Neural cell (in vitro differentiated cells): Measurements from ENCODE around the gene KCNJ3. TPM values are rescaled to one million over a fixed set of nuclear protein-coding genes. Genes with fewer than 3 reads are reported as not detected.

Experiments
- H2AFZ ChIP-seq: fragments of 200-600, 300-800 bp; sonication (generic), shearing (Covaris generic); 2 replicates; pipeline ENCODE4 v1.6.0; 2014; ENCODE audit warnings: low read depth, mild to moderate bottlenecking, antibody characterized with exemption, low read length, moderate library complexity
- H3F3A ChIP-seq: fragments of 200-600 bp; shearing (Covaris generic); 2 replicates; pipeline ENCODE4 v1.6.1; 2016; ENCODE audit warnings: mild to moderate bottlenecking, moderate library complexity, mixed read lengths, antibody characterized with exemption, low read length; ENCODE audit not compliant: insufficient read depth, poor library complexity, severe bottlenecking
- H3K27ac ChIP-seq: fragments of 200-600, 300-800 bp; sonication (generic), shearing (Covaris generic); 2 replicates; pipeline ENCODE4 v1.5.1; 2014; ENCODE audit warnings: mild to moderate bottlenecking, low read length, moderate library complexity
- H3K27me3 ChIP-seq: fragments of 300-800, 200-600 bp; sonication (generic), shearing (Covaris generic); 2 replicates; pipeline ENCODE4 v1.6.0; 2014; ENCODE audit warnings: mild to moderate bottlenecking, low read depth, low read length, moderate library complexity; ENCODE audit not compliant: insufficient read depth
- H3K36me3 ChIP-seq: fragments of 300-800, 200-600 bp; sonication (generic), shearing (Covaris generic); 2 replicates; pipeline ENCODE4 v1.5.1; 2014; ENCODE audit warnings: mild to moderate bottlenecking, antibody characterized with exemption, low read length, moderate library complexity; ENCODE audit not compliant: insufficient read depth
- H3K4me2 ChIP-seq: fragments of 300-800, 200-600 bp; sonication (generic), shearing (Covaris generic); 2 replicates; pipeline ENCODE4 v1.6.0; 2014; ENCODE audit warnings: mild to moderate bottlenecking, low read length
- H3K4me3 ChIP-seq: fragments of 300-800, 200-600 bp; sonication (generic), shearing (Covaris generic); 2 replicates; pipeline ENCODE4 v1.5.1; 2014; ENCODE audit warnings: mild to moderate bottlenecking, low read length, moderate library complexity
- H3K79me2 ChIP-seq: fragments of 200-600 bp; shearing (Covaris generic); replicated peaks from 2 replicates; pipeline ENCODE4 v1.6.0; 2014; ENCODE audit warnings: mild to moderate bottlenecking, low read length, moderate library complexity; ENCODE audit not compliant: insufficient read depth
- H3K9ac ChIP-seq: fragments of 300-800, 200-600 bp; sonication (generic), shearing (Covaris generic); 2 replicates; pipeline ENCODE4 v1.6.1; 2016; ENCODE audit warnings: mild to moderate bottlenecking, low read length, mixed read lengths
- H3K9me2 ChIP-seq: fragments of 200-600 bp; shearing (Covaris generic); 2 replicates; pipeline ENCODE4 v1.6.1; 2016; ENCODE audit warnings: mild to moderate bottlenecking, low read length, mixed read lengths; ENCODE audit not compliant: insufficient read depth
- H3K9me3 ChIP-seq: fragments of 200-600, 300-800 bp; sonication (generic), shearing (Covaris generic); 2 replicates; pipeline ENCODE4 v1.6.1; 2016; ENCODE audit warnings: mild to moderate bottlenecking, mixed run types, low read length, moderate library complexity, mixed read lengths
- H4K20me1 ChIP-seq: fragments of 200-600 bp; shearing (Covaris generic); 2 replicates; pipeline ENCODE4 v1.6.1; 2016; ENCODE audit warnings: mild to moderate bottlenecking, mixed run types; ENCODE audit not compliant: insufficient read depth
- EZH2 ChIP-seq: fragments of 200-600, 300-800 bp; shearing (Covaris generic), sonication (generic); IDR thresholded peaks from 2 replicates; pipeline ENCODE4 v1.6.1; 2014; ENCODE audit warnings: antibody characterized with exemption, low read length, borderline replicate concordance, mild to moderate bottlenecking; ENCODE audit not compliant: insufficient read depth, poor library complexity, severe bottlenecking
- MXI1 ChIP-seq: fragments of 450-650 bp; conservative IDR thresholded peaks from 2 replicates; pipeline ENCODE4 v1.6.1; 2014; ENCODE audit warnings: antibody characterized with exemption, mild to moderate bottlenecking; ENCODE audit not compliant: poor library complexity, severe bottlenecking
- POLR2AphosphoS5 ChIP-seq: IDR thresholded peaks from 2 replicates; pipeline ENCODE4 v1.6.1; 2012
- RAD21 ChIP-seq: fragments of 450-650 bp; conservative IDR thresholded peaks from 2 replicates; pipeline ENCODE4 v1.6.1; 2014; ENCODE audit warnings: antibody characterized with exemption, mild to moderate bottlenecking, moderate library complexity
- REST ChIP-seq: IDR thresholded peaks from 2 replicates; pipeline ENCODE4 v1.6.1; 2012; ENCODE audit warnings: borderline replicate concordance
- SMC3 ChIP-seq: fragments of 450-650 bp; conservative IDR thresholded peaks from 2 replicates; pipeline ENCODE4 v1.6.1; 2014; ENCODE audit warnings: antibody characterized with exemption, mild to moderate bottlenecking, moderate library complexity; ENCODE audit not compliant: poor library complexity
- TAF1 ChIP-seq: IDR thresholded peaks from 2 replicates; pipeline ENCODE4 v1.6.1; 2012; ENCODE audit warnings: low read depth
- polyA plus RNA-seq: library from polyadenylated mRNA; depleted of rRNA; stranded (reverse); fragments of >200 nt; gene quantifications from 2 replicates; pipeline ENCODE4 v1.2.3, GENCODE V29; 2014

The KCNJ3 gene
- polyA plus RNA-seq, 1 donor from 2014 or later: 0.68 TPM

- H3K4me2 ChIP-seq: no peak overlapping the region
- H3K9ac ChIP-seq: no peak overlapping the region
- no peaks in the 10 kb centered on the region for H4K20me1 ChIP-seq
- H3K79me2 ChIP-seq: no peaks in the 10 kb centered on the region
- no peaks in the 10 kb centered on the region for H3F3A ChIP-seq
- no peak overlapping the region for H3K27ac ChIP-seq
- no peaks in the 10 kb centered on the region for H3K9me2 ChIP-seq
- H3K4me3 ChIP-seq: no peak overlapping the region
- TF ChIP-seq RAD21 (no peak), TAF1 (no peak)
- H3K36me3 ChIP-seq: no peaks in the 10 kb centered on the region
- no peaks in the 10 kb centered on the region for H3K9me3 ChIP-seq
- H2AFZ ChIP-seq: no peak overlapping the region
- no peaks in the 10 kb centered on the region for H3K27me3 ChIP-seq
Measured at GRCh38 chr2:154710685-154711084, 12.2 kb downstream of the KCNJ3 start.

GRCh38 chr2:154713675-154714074 lies 15.2 kb downstream of the KCNJ3 start:
- Histone ChIP-seq H3K27ac (no peak overlapping the region), H3K27me3 (no peaks in the 10 kb centered on the region), H3F3A (no peaks in the 10 kb centered on the region), H3K9me2 (no peaks in the 10 kb centered on the region), H4K20me1 (no peaks in the 10 kb centered on the region), H3K79me2 (no peaks in the 10 kb centered on the region), H3K36me3 (no peaks in the 10 kb centered on the region), H3K4me2 (no peak overlapping the region), H2AFZ (no peak overlapping the region), H3K9ac (no peak overlapping the region), H3K9me3 (no peaks in the 10 kb centered on the region), H3K4me3 (no peak overlapping the region)
- TF ChIP-seq REST (no peak), SMC3 (no peak), TAF1 (no peak)

- Histone ChIP-seq H3K27ac (no peak overlapping the region), H3K4me2 (no peak overlapping the region), H3K9me3 (no peaks in the 10 kb centered on the region), H3K9ac (no peak overlapping the region), H3K4me3 (no peak overlapping the region), H3K79me2 (no peaks in the 10 kb centered on the region), H4K20me1 (no peaks in the 10 kb centered on the region), H2AFZ (no peak overlapping the region), H3K27me3 (no peaks in the 10 kb centered on the region), H3K36me3 (no peaks in the 10 kb centered on the region), H3K9me2 (no peaks in the 10 kb centered on the region), H3F3A (no peaks in the 10 kb centered on the region)
- no peak for TF ChIP-seq MXI1
- no peak for TF ChIP-seq EZH2
- TF ChIP-seq RAD21: no peak
- TF ChIP-seq POLR2AphosphoS5: no peak
Measured at GRCh38 chr2:154720651-154721050, 22.2 kb downstream of the KCNJ3 start.
